ENCODE results near the gene NISCH.

NISCH gene

GRCh38 chr3:52451237-52452083, 3.9 kb upstream of the NISCH start:
- Histone ChIP-seq H3K27ac (ENCODE audit: low read length) (no peak overlapping the region), H3K4me1 (ENCODE audit: control insufficient read depth, insufficient read depth, low read length) (peaks cover 23% of the 10 kb centered on the region), H3K36me3 (ENCODE audit: control insufficient read depth in 2 of 2, insufficient read depth in 2 of 2, low read length in 2 of 2) (no peaks in the 10 kb centered on the region), H3K27me3 (ENCODE audit: control insufficient read depth in 1 of 2, insufficient read depth in 2 of 2, low read length in 2 of 2) (no peaks in the 10 kb centered on the region), H3K9ac (ENCODE audit: low read length in 2 of 2) (no peak overlapping the region), H3K9me3 (ENCODE audit: control insufficient read depth in 2 of 2, low read length in 2 of 2) (no peaks in the 10 kb centered on the region), H3K4me3 (ENCODE audit: low read length in 2 of 2) (no peak overlapping the region)

- Histone ChIP-seq H3K9ac (ENCODE audit: low read length in 2 of 2) (no peak overlapping the region), H3K4me1 (ENCODE audit: control insufficient read depth, insufficient read depth, low read length) (peaks cover 24% of the 10 kb centered on the region), H3K36me3 (ENCODE audit: control insufficient read depth in 2 of 2, insufficient read depth in 2 of 2, low read length in 2 of 2) (peaks cover 0 to under 1% of the 10 kb centered on the region in 2 donors), H3K27ac (ENCODE audit: low read length) (no peak overlapping the region), H3K4me3 (ENCODE audit: low read length in 2 of 2) (no peak overlapping the region), H3K9me3 (ENCODE audit: control insufficient read depth in 2 of 2, low read length in 2 of 2) (no peaks in the 10 kb centered on the region), H3K27me3 (ENCODE audit: control insufficient read depth in 1 of 2, insufficient read depth in 2 of 2, low read length in 2 of 2) (no peaks in the 10 kb centered on the region)
Observed at GRCh38 chr3:52452126-52452525, 3.3 kb upstream of the NISCH start.

GRCh38 chr3:52452570-52453221, 2.7 kb upstream of the NISCH start:
- no peak overlapping the region for H3K27ac ChIP-seq (ENCODE audit: low read length)
- H3K4me3 ChIP-seq (ENCODE audit: low read length in 2 of 2) = no peak overlapping the region
- no peaks in the 10 kb centered on the region for H3K27me3 ChIP-seq (ENCODE audit: control insufficient read depth in 1 of 2, insufficient read depth in 2 of 2, low read length in 2 of 2)
- peaks cover 29% of the 10 kb centered on the region for H3K4me1 ChIP-seq (ENCODE audit: control insufficient read depth, insufficient read depth, low read length)
- H3K9ac ChIP-seq (ENCODE audit: low read length in 2 of 2) = no peak overlapping the region
- peaks cover under 1 to 6% of the 10 kb centered on the region in 2 donors for H3K36me3 ChIP-seq (ENCODE audit: control insufficient read depth in 2 of 2, insufficient read depth in 2 of 2, low read length in 2 of 2)
- no peaks in the 10 kb centered on the region for H3K9me3 ChIP-seq (ENCODE audit: control insufficient read depth in 2 of 2, low read length in 2 of 2)

DNA sequence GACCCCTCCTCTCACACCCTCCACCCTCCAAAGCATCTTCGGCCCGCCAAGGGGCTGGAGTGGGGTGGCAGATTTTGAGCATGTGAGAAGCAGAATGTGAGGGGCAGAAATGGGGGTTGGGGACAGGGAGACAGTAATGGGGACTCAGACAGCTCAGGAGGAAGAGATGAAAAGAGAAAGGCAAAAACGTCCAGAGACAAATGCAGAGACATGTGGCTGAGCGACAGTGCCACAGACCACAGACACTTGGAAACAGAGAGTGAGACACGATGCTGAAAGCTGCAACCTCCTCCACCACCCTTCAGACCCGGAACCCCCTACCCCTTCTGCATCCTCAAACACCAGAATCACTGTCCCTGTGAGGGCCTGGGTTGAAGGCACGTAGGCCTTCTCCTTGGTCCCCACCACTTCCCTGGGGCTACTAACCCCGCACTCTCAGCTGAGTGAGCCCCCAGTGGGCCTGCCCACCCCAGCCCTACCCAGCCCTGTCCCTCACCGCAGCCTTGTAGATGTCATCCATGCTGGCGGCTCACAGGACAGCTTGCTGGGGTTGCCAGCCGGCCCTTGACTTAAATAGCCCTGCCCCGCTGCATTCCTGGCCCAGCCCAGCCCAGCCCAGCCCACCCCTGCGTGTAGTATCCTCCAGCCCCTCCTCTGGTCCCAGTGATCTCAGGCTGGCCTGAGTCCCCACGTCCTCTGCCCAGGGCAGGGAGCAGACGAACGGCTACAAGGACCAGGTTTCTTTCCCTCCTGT, 1.7 kb upstream of the NISCH start, which contains the start of gene TNNC1:
Gene TNNC1, minus strand, starts transcription at position 546 of the 754 bp plus-strand sequence. Its CDS starts 26 bp downstream, at position 520.
- Histone ChIP-seq H3K4me1 (ENCODE audit: control insufficient read depth, insufficient read depth, low read length) (peaks cover 29% of the 10 kb centered on the region), H3K27me3 (ENCODE audit: control insufficient read depth in 1 of 2, insufficient read depth in 2 of 2, low read length in 2 of 2) (no peaks in the 10 kb centered on the region), H3K36me3 (ENCODE audit: control insufficient read depth in 2 of 2, insufficient read depth in 2 of 2, low read length in 2 of 2) (peaks cover 8 to 13% of the 10 kb centered on the region in 2 donors), H3K9me3 (ENCODE audit: control insufficient read depth in 2 of 2, low read length in 2 of 2) (no peaks in the 10 kb centered on the region), H3K27ac (ENCODE audit: low read length) (peak within 1 kb of the TSS; percentile 85), H3K4me3 (ENCODE audit: low read length in 2 of 2) (peak within 1 kb of the TSS; percentile 92 to 95), H3K9ac (ENCODE audit: low read length in 2 of 2) (peak within 1 kb of the TSS; percentile 94 to 99)

DNA sequence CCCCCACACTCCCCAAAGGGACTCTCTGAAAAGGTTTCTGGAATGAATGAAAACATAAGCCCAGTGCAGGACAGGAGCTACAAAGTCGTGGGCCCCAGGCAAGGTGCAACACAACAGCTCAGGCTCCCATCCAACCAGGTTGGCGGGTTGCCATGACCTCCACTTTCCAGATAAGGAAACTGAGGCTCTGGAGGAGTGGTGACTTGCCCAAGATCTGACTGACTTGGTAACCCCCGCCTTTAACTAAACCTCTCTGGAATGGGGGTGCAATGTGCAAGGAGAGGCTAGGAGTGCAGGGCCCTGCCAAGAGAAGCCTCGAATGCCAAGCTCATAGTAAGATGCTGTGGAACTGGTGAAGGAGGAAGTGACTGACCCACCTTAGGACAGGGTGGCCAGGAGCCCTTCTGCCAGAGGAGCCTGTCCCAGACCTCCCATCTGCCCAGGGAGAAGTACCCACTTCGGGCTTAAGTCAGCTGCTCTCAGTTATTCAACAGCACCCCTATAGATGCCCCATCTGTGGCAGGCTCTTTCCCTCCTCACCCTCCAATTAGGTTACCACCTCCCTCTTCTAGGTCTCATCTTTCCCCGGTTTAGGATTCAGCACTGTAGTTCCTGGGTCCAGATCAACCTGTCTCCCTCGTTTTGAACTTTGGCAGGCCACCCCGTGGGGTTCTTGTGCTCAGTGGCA, 1.0 kb upstream of the NISCH start:
- Histone ChIP-seq H3K27ac (ENCODE audit: low read length) (peak overlapping the region; percentile 85), H3K4me1 (ENCODE audit: control insufficient read depth, insufficient read depth, low read length) (peaks cover 29% of the 10 kb centered on the region), H3K4me3 (ENCODE audit: low read length in 2 of 2) (peak overlapping the region; percentile 92 to 95), H3K27me3 (ENCODE audit: control insufficient read depth in 1 of 2, insufficient read depth in 2 of 2, low read length in 2 of 2) (no peaks in the 10 kb centered on the region), H3K9me3 (ENCODE audit: control insufficient read depth in 2 of 2, low read length in 2 of 2) (no peaks in the 10 kb centered on the region), H3K36me3 (ENCODE audit: control insufficient read depth in 2 of 2, insufficient read depth in 2 of 2, low read length in 2 of 2) (peaks cover 15 to 17% of the 10 kb centered on the region in 2 donors), H3K9ac (ENCODE audit: low read length in 2 of 2) (peak overlapping the region; percentile 94 to 99)

DNA sequence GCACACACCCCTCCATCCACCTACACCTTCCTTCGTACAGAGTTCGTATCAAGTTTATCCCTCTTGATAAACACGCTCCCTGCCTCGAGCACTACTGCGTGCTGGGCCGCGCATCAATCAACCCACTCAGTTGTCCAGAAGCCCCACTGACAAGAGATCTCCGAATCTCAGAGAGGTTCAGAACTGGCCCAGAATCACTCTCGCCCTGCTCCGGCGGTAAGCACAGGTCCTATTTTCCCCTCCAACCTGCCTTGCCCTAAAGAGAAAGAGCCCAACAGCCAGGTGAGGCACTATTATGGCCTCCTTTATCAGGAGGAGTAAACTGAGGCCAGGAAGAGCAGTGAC, 494 bp upstream of the NISCH start:
- peak overlapping the region; percentile 92 to 95 for H3K4me3 ChIP-seq (ENCODE audit: low read length in 2 of 2)
- H3K27me3 ChIP-seq (ENCODE audit: control insufficient read depth in 1 of 2, insufficient read depth in 2 of 2, low read length in 2 of 2) = no peaks in the 10 kb centered on the region
- peaks cover 17 to 19% of the 10 kb centered on the region in 2 donors for H3K36me3 ChIP-seq (ENCODE audit: control insufficient read depth in 2 of 2, insufficient read depth in 2 of 2, low read length in 2 of 2)
- H3K9ac ChIP-seq (ENCODE audit: low read length in 2 of 2) = peak overlapping the region; percentile 94 to 99
- H3K4me1 ChIP-seq (ENCODE audit: control insufficient read depth, insufficient read depth, low read length) = peaks cover 29% of the 10 kb centered on the region
- H3K27ac ChIP-seq (ENCODE audit: low read length) = peak overlapping the region; percentile 85
- H3K9me3 ChIP-seq (ENCODE audit: control insufficient read depth in 2 of 2, low read length in 2 of 2) = no peaks in the 10 kb centered on the region

- H3K4me3 ChIP-seq (ENCODE audit: low read length in 2 of 2) = peak overlapping the region; percentile 58 to 92
- H3K27ac ChIP-seq (ENCODE audit: low read length) = peak overlapping the region; percentile 85
- peak overlapping the region; percentile 87 to 99 for H3K9ac ChIP-seq (ENCODE audit: low read length in 2 of 2)
- H3K36me3 ChIP-seq (ENCODE audit: control insufficient read depth in 2 of 2, insufficient read depth in 2 of 2, low read length in 2 of 2) = peaks cover 24 to 27% of the 10 kb centered on the region in 2 donors
- peaks cover 29% of the 10 kb centered on the region for H3K4me1 ChIP-seq (ENCODE audit: control insufficient read depth, insufficient read depth, low read length)
- no peaks in the 10 kb centered on the region for H3K9me3 ChIP-seq (ENCODE audit: control insufficient read depth in 2 of 2, low read length in 2 of 2)
- no peaks in the 10 kb centered on the region for H3K27me3 ChIP-seq (ENCODE audit: control insufficient read depth in 1 of 2, insufficient read depth in 2 of 2, low read length in 2 of 2)
Observed at GRCh38 chr3:52456169-52456799, 880 bp downstream of the NISCH start.

DNA sequence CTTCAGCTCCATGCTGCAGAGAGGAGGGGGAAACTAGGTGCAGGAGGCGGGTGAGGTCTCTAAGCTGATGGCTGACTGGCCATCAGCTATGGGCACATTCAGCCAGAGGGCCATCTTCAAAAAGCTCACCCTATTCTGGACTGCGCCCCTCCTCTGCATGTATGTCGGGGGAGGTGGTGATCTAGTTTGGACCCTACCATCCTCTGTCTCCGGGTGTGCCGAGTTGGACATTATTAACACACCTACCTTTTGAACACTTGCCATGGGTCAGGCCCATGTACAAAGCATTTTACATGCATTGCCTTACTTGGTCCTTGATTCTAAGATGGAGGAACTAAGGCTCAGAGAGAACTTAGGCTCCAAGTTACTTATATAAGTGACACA, 1.4 kb downstream of the NISCH start:
- peaks cover 29% of the 10 kb centered on the region for H3K4me1 ChIP-seq (ENCODE audit: control insufficient read depth, insufficient read depth, low read length)
- H3K27ac ChIP-seq (ENCODE audit: low read length) = peak overlapping the region; percentile 85
- peak overlapping the region; percentile 58 to 92 for H3K4me3 ChIP-seq (ENCODE audit: low read length in 2 of 2)
- no peaks in the 10 kb centered on the region for H3K9me3 ChIP-seq (ENCODE audit: control insufficient read depth in 2 of 2, low read length in 2 of 2)
- H3K9ac ChIP-seq (ENCODE audit: low read length in 2 of 2) = peak overlapping the region; percentile 87 to 99
- peaks cover 26 to 27% of the 10 kb centered on the region in 2 donors for H3K36me3 ChIP-seq (ENCODE audit: control insufficient read depth in 2 of 2, insufficient read depth in 2 of 2, low read length in 2 of 2)
- H3K27me3 ChIP-seq (ENCODE audit: control insufficient read depth in 1 of 2, insufficient read depth in 2 of 2, low read length in 2 of 2) = no peaks in the 10 kb centered on the region

- H3K9ac ChIP-seq (ENCODE audit: low read length in 2 of 2) = no peak overlapping the region
- no peaks in the 10 kb centered on the region for H3K9me3 ChIP-seq (ENCODE audit: control insufficient read depth in 2 of 2, low read length in 2 of 2)
- no peaks in the 10 kb centered on the region for H3K27me3 ChIP-seq (ENCODE audit: control insufficient read depth in 1 of 2, insufficient read depth in 2 of 2, low read length in 2 of 2)
- no peak overlapping the region for H3K4me3 ChIP-seq (ENCODE audit: low read length in 2 of 2)
- peaks cover 27 to 31% of the 10 kb centered on the region in 2 donors for H3K36me3 ChIP-seq (ENCODE audit: control insufficient read depth in 2 of 2, insufficient read depth in 2 of 2, low read length in 2 of 2)
- no peak overlapping the region for H3K27ac ChIP-seq (ENCODE audit: low read length)
- peaks cover 29% of the 10 kb centered on the region for H3K4me1 ChIP-seq (ENCODE audit: control insufficient read depth, insufficient read depth, low read length)
Observed at GRCh38 chr3:52458031-52458760, 2.8 kb downstream of the NISCH start.
